SH-SY5Y (cell line): ENCODE data around the gene DAAM1.

Experiments used
- GATA2 ChIP-seq: IDR thresholded peaks from 2 replicates; pipeline ENCODE4 v1.6.1; 2011; ENCODE audit warnings: mild to moderate bottlenecking, low read depth, low read length
- GATA3 ChIP-seq: IDR thresholded peaks from 2 replicates; pipeline ENCODE4 v1.6.1; 2011; ENCODE audit warnings: low read depth, mild to moderate bottlenecking, low read length, moderate library complexity

DNA sequence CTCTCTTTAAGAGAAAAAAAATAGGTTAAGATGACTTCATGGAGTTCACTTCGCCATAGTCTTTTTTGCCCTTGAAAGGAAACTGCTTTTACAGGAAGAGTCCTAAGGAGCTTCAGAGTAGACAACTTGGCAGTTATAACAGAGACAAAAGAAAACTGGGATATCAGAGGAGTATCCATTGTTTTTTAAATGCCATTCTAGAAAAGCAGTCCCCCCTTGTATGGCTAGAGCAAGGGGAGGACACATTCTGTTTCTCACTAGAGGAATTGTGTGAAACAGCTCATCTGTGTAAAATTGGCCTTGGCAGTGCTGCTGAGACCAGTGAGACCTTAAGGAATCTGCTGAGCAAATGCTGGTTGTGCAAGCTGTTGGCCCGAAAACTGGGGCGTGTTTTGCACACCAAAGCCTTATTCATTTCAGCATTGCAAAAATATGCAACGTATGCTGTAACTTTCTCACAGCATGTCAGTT, 148.7 kb downstream of the DAAM1 start:
- TF ChIP-seq GATA2 = no peak
- no peak for TF ChIP-seq GATA3
